GM19193 (cell line): ENCODE results near the gene TMEM116.

Experiments used
- POLR2A ChIP-seq: IDR thresholded peaks from 4 replicates; pipeline ENCODE4 v1.6.1; 2011; ENCODE audit not compliant: insufficient read depth, insufficient read length; ENCODE audit errors: extremely low read depth

The TMEM116 gene

GRCh38 chr12:111932241-111932640 is 80.7 kb downstream of the TMEM116 start:
- no peak for TF ChIP-seq POLR2A

- no peak for TF ChIP-seq POLR2A
Measured at GRCh38 chr12:111927346-111927745, 85.6 kb downstream of the TMEM116 start.

DNA sequence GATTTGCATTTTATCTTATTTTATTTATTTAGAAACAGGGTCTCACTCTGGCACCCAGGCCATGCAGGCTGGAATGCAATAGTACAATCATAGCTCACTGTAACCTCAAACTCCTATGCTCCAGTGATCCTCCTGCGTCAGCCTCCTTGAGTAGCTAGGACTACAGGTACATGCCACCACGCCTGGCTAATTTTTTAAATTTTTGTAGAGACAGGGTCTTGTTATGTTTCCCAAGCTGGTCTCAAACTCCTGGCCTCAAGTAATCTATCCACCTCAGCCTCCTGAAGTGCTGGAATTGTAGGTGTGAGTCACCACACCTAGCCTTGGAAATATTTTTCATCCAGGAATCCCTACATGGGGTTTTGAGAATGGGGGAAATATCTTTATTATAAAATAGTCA is 86.3 kb downstream of the TMEM116 start:
- TF ChIP-seq POLR2A, result no peak

- TF ChIP-seq POLR2A, result no peak
Measured at GRCh38 chr12:111925171-111925570, 87.8 kb downstream of the TMEM116 start.

GRCh38 chr12:111907740-111908139 is 105.2 kb downstream of the TMEM116 start:
- TF ChIP-seq POLR2A, result no peak

- TF ChIP-seq POLR2A, result no peak
Measured at GRCh38 chr12:111905502-111905901, 107.5 kb downstream of the TMEM116 start.

GRCh38 chr12:111904446-111904975 is 108.5 kb downstream of the TMEM116 start:
- TF ChIP-seq POLR2A, result no peak

GRCh38 chr12:111901182-111901581 is 111.8 kb downstream of the TMEM116 start:
- TF ChIP-seq POLR2A, result no peak

DNA sequence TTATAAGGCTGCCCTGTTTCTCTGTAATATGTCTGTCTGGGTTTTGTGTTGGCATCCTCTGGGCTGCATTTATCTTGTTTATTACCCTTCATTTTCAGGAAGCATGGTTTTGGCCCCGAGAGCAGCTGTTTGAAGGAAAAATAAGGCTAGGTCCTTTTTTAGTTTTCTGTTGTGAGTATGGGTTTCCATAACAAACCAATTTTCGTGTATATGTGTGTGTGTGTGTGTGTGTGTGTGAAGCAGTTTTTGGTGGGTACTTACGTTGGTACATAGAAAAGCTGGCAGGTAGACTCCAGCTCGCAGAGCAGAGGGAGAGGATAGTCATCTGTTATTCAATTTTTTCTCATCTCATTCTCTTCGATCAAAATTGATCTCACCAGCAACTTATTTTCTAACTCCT is 118.4 kb downstream of the TMEM116 start:
- no peak for TF ChIP-seq POLR2A

GRCh38 chr12:111893287-111893686 is 119.7 kb downstream of the TMEM116 start:
- TF ChIP-seq POLR2A, result no peak

DNA sequence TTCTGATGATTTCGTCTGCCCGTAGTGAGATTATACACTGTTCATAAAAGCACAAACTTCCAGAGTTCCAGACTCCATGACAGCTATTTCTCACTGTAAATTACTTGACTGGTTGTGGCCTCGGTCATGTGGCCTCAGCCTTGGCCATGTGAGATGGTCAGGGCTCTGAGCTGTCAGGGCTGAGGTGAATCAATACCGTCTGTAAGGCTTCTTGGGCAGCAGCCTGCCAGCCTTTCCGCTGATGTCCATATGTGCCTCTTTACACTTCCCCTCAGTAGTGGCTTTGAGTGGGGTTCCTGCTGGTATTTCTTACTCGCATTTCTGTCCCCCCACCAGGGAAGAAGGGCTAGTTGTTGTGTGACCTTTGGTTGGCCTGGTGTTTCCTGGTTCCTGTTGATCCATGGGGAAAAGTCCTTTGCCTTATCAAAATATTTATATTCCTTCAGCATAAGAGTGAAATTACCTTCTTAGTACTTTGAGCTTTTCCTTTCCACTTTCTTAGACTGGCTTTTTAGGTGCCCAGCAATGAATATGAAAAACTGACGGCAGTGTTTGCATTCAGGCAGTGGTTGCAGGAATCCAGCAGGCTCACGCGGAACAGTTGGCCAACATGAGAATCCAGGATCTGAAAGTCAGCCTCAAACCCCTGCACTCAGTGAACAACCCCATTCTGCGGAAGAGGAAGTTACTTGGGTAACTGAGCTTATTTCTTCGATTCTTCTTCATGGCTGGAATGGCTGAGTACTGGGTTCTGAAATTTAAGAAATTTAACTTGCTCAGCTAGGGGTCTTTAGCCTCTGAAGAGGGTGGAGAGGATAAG is 124.8 kb downstream of the TMEM116 start:
- no peak for TF ChIP-seq POLR2A

DNA sequence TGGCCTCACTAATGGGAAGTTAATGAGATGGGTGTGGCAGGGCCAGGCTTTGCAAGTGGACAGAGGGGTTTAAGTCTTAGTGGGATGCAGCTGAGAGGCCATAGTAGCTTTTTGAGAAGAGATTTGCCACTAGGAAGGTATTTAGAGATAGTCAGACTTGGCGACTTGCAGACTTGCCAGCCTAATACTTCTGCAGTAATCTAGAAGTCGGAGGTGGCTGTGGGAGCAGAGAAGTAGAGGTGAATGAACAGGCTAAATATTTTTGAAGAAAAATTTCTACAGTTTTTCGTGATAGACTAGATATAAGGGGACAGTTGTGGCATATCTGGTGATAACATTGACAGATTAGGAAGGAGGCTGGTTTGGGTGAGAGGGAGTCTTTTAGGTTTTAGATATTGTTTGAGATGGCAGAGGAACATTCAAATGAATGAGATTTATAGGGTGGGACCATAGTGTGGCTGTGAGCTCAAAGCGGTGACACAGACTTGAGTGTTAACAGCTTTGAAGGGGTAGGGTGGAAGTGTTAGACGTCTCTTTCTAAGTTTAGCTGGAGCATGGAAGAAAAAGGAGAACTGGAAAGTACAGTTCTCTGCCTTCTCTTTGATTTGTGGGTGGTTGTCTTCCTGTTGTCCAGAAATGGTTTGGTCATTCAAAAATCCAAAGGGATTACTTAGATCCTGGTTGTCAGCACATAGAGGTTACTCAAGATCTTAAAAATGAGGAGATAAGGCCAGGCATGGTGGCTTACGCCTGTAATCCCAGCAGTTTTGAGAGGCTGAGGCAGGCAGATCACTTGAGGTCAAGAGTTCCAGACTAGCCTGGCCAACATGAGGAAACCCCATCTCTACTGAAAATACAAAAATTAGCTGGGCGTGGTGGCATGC is 126.1 kb downstream of the TMEM116 start:
- TF ChIP-seq POLR2A, result no peak

DNA sequence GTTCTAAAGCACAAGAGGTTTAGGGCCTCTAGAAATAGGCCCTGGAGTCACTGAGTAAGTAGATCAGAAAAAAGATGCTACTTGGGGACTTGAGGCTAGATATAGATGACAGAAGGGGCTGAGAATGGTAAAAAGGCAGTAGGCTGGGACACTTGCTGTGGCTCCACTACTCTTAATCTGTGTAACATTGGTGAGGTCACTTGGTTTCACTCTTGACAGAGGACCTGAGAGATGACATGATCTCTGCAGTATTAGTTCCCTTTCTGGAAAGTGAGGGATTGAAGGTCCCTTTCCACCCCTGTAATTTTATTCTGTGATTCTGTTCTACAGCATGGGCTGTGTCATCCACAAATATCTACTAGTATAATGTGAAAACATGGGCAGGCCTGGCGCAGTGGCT is 131.2 kb downstream of the TMEM116 start:
- no peak for TF ChIP-seq POLR2A
